MM.1S (cell line): ENCODE data around the gene BCR.

ENCODE experiments used
- DNase-seq: peaks from one replicate; pipeline ENCODE4 v3.0.0-alpha.2; 2015
- H2AFZ ChIP-seq: fragments of 300-600 bp; sonication (generic); 2 replicates; pipeline ENCODE4 v1.6.0; 2016; ENCODE audit warnings: antibody characterized with exemption, low read length
- H3F3A ChIP-seq: fragments of 300-600 bp; sonication (generic); 2 replicates; pipeline ENCODE4 v1.6.1; 2016; ENCODE audit warnings: mild to moderate bottlenecking, antibody characterized with exemption, low read length, moderate library complexity, mixed read lengths; ENCODE audit not compliant: insufficient read depth
- H3K27ac ChIP-seq: fragments of 300-600 bp; sonication (generic); 2 replicates; pipeline ENCODE4 v1.5.1; 2016; ENCODE audit warnings: mild to moderate bottlenecking, low read length
- H3K27me3 ChIP-seq: fragments of 300-600 bp; sonication (generic); replicated peaks from 2 replicates; pipeline ENCODE4 v1.6.0; 2016; ENCODE audit warnings: low read length; ENCODE audit not compliant: insufficient read depth
- H3K36me3 ChIP-seq: fragments of 300-600 bp; sonication (generic); replicated peaks from 2 replicates; pipeline ENCODE4 v1.6.1; 2016; ENCODE audit warnings: mild to moderate bottlenecking, low read length, mixed read lengths; ENCODE audit not compliant: insufficient read depth
- H3K4me1 ChIP-seq: fragments of 300-600 bp; sonication (generic); 2 replicates; pipeline ENCODE4 v1.6.1; 2016; ENCODE audit warnings: low read length, mixed read lengths
- H3K4me2 ChIP-seq: fragments of 300-600 bp; sonication (generic); 2 replicates; pipeline ENCODE4 v1.6.0; 2016; ENCODE audit warnings: low read depth, low read length
- H3K4me3 ChIP-seq: fragments of 300-600 bp; sonication (generic); 2 replicates; pipeline ENCODE4 v1.5.1; 2016; ENCODE audit warnings: low read length, mixed read lengths
- H3K79me2 ChIP-seq: fragments of 300-600 bp; sonication (generic); 2 replicates; pipeline ENCODE4 v1.6.1; 2016; ENCODE audit warnings: mixed run types, low read length, mixed read lengths
- H3K9ac ChIP-seq: fragments of 300-600 bp; sonication (generic); 2 replicates; pipeline ENCODE4 v1.6.1; 2016; ENCODE audit warnings: low read length, mixed read lengths
- H3K9me2 ChIP-seq: fragments of 300-600 bp; sonication (generic); replicated peaks from 2 replicates; pipeline ENCODE4 v1.6.1; 2016; ENCODE audit warnings: mild to moderate bottlenecking, low read length, mixed read lengths; ENCODE audit not compliant: insufficient read depth
- H3K9me3 ChIP-seq: fragments of 300-600 bp; sonication (generic); replicated peaks from 2 replicates; pipeline ENCODE4 v1.6.1; 2016; ENCODE audit warnings: mild to moderate bottlenecking, low read length, mixed read lengths; ENCODE audit not compliant: insufficient read depth
- H4K20me1 ChIP-seq: fragments of 300-600 bp; sonication (generic); 2 replicates; pipeline ENCODE4 v1.6.1; 2016; ENCODE audit warnings: mild to moderate bottlenecking, low read length, moderate library complexity, mixed read lengths; ENCODE audit not compliant: insufficient read depth
- EZH2 ChIP-seq: fragments of 300-600 bp; sonication (generic); optimal IDR thresholded peaks from 2 replicates; pipeline ENCODE3; 2017; ENCODE audit warnings: low read depth, mild to moderate bottlenecking, antibody characterized with exemption, low read length, mixed read lengths
- EZH2phosphoT487 ChIP-seq: fragments of 300-600 bp; sonication (generic); IDR thresholded peaks from 2 replicates; pipeline ENCODE4 v1.6.1; 2018; ENCODE audit warnings: antibody characterized with exemption, low read length
- TF ChIP-seq, protein P1 (sequence below): fragments of 300-600 bp; sonication (generic); IDR thresholded peaks from 2 replicates; pipeline ENCODE4 v1.5.1; 2016; ENCODE audit warnings: antibody characterized with exemption, low read length, mixed read lengths

Gene BCR

DNA sequence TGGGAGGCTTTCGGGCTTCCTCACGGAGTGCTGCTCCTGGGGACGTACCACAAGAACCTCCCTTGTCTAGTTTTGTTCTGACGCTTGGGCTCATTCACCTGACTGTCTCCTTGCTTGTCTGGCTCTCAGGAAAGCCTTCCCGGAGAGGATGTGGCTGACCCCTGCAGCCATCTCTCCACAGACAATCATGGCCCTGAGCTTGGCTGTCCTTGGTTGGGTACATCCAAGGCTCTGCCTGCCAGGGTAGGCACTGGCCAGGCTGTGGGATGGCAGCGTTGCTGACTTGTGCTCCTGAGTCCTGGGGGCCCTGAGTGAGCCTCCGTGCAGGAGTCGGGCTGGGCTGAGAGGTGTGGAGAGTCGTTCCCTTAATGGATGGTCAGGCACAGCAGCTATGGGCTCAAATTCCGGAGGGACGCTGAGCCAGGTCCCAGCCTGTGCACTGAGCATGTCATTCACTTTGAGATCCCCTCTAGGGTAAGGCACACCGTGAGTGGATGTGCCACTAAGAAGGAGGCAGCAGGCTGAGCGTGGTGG lies 32.8 kb downstream of the BCR start:
- Histone ChIP-seq H3K36me3 (no peaks in the 10 kb centered on the region), H3K4me1 (peaks cover 9% of the 10 kb centered on the region), H3F3A (no peaks in the 10 kb centered on the region; the same call in 1 of the 2 replicates), H3K9me3 (no peaks in the 10 kb centered on the region), H3K4me3 (no peak overlapping the region), H3K9me2 (no peaks in the 10 kb centered on the region), H2AFZ (no peak overlapping the region), H3K27me3 (no peaks in the 10 kb centered on the region), H3K79me2 (peaks cover 98% of the 10 kb centered on the region), H4K20me1 (peaks cover 82% of the 10 kb centered on the region), H3K27ac (no peak overlapping the region), H3K9ac (no peak overlapping the region), H3K4me2 (no peak overlapping the region)
- no peak for TF ChIP-seq EZH2phosphoT487
- TF ChIP-seq, protein P1, sequence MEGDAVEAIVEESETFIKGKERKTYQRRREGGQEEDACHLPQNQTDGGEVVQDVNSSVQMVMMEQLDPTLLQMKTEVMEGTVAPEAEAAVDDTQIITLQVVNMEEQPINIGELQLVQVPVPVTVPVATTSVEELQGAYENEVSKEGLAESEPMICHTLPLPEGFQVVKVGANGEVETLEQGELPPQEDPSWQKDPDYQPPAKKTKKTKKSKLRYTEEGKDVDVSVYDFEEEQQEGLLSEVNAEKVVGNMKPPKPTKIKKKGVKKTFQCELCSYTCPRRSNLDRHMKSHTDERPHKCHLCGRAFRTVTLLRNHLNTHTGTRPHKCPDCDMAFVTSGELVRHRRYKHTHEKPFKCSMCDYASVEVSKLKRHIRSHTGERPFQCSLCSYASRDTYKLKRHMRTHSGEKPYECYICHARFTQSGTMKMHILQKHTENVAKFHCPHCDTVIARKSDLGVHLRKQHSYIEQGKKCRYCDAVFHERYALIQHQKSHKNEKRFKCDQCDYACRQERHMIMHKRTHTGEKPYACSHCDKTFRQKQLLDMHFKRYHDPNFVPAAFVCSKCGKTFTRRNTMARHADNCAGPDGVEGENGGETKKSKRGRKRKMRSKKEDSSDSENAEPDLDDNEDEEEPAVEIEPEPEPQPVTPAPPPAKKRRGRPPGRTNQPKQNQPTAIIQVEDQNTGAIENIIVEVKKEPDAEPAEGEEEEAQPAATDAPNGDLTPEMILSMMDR = no peak
- no peak for TF ChIP-seq EZH2
- no peak for DNase-seq

DNA sequence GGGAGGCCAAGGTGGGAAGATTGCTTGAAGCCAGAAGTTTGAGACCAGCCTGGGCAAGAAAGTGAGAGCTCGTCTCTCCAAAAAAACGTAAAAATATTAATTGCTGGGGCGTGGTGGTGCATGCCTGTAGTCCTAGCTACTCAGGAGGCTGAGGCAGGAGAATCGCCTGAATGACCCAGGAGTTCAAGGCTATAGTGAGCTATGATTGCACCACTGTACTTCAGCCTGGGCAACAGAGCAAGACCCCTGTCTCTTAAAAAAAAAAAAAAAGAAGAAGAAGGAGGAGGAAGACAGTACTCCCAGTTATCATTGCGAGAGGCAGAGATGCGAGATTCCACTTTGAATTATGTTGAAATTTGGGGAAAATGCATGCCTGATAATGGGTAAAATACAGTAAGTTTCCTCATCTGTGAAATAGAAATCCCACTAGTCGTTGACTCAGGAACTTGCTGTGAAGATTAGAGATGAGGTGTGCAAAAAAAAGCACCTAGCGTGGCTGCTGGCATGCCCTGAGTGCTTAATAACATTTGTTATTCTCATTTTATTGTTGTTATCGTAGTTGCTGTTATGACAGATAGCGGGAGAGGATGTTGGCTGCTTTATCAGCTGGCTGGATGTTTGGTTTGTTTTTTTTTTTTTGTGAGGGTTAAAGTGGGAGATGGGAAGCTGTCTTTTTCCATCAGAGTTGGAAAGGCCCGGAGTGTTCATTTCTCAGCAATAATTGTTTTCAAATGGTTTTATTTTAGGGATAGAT lies 33.4 kb downstream of the BCR start:
- Histone ChIP-seq H3K36me3 (no peaks in the 10 kb centered on the region), H3K79me2 (peaks cover 98% of the 10 kb centered on the region), H3K9me2 (no peaks in the 10 kb centered on the region), H2AFZ (no peak overlapping the region), H3K4me1 (peaks cover 15% of the 10 kb centered on the region), H3F3A (no peaks in the 10 kb centered on the region; the same call in 1 of the 2 replicates), H3K4me2 (no peak overlapping the region), H4K20me1 (peaks cover 87% of the 10 kb centered on the region), H3K27ac (no peak overlapping the region), H3K9me3 (no peaks in the 10 kb centered on the region), H3K27me3 (no peaks in the 10 kb centered on the region), H3K4me3 (no peak overlapping the region), H3K9ac (no peak overlapping the region)
- no peak for TF ChIP-seq EZH2
- TF ChIP-seq, protein P1 = no peak
- TF ChIP-seq EZH2phosphoT487 = no peak
- DNase-seq = no peak

DNA sequence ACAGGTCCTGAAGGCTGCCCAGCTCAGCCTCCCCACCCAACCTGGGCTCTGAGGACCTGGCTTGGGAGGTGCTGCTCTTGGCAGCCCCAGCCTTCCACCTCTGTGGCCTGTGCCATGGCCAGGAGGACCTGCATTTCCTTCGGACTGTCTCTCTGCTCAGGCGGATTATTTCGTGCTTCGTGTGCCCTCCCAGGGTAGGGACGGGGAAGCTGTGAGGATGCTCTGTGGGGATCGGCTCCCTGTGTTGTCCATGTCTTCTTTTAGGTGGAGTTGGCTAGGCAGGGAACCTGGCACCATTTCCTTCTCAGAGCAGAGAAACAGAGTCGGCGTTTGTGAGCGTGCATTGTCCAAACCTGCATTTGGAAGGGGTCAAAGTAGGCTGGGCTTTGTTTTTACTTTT lies 34.1 kb downstream of the BCR start:
- no peak overlapping the region for H3K9ac ChIP-seq
- peaks cover 89% of the 10 kb centered on the region for H4K20me1 ChIP-seq
- no peaks in the 10 kb centered on the region for H3K36me3 ChIP-seq
- peaks cover 2% of the 10 kb centered on the region; the same call in 1 of the 2 replicates for H3F3A ChIP-seq
- no peaks in the 10 kb centered on the region for H3K9me2 ChIP-seq
- H3K27me3 ChIP-seq = no peaks in the 10 kb centered on the region
- no peak overlapping the region for H3K4me3 ChIP-seq
- H2AFZ ChIP-seq = no peak overlapping the region
- no peak overlapping the region for H3K27ac ChIP-seq
- peaks cover 22% of the 10 kb centered on the region for H3K4me1 ChIP-seq
- DNase-seq = no peak
- no peaks in the 10 kb centered on the region for H3K9me3 ChIP-seq
- H3K4me2 ChIP-seq = no peak overlapping the region
- H3K79me2 ChIP-seq = peaks cover 99% of the 10 kb centered on the region
- TF ChIP-seq, protein P1 = no peak
- TF ChIP-seq EZH2phosphoT487 (no peak), EZH2 (no peak)
